LNCaP clone FGC (cell line): Measurements from ENCODE around the gene SWT1.

ENCODE experiments used
- DNase-seq: peaks from one replicate; pipeline ENCODE4 v3.0.0-alpha.2; 2011; ENCODE audit warnings: low read depth
- H3K4me3 ChIP-seq: 2 replicates; pipeline ENCODE4 v1.5.1; 2011; ENCODE audit warnings: mild to moderate bottlenecking, low read depth, low read length, control low read depth
- CTCF ChIP-seq: IDR thresholded peaks from 2 replicates; pipeline ENCODE4 v1.5.1; 2012; ENCODE audit warnings: mild to moderate bottlenecking; ENCODE audit not compliant: control insufficient read depth, insufficient read depth; ENCODE audit errors: extremely low read depth

The SWT1 gene

GRCh38 chr1:185312361-185313138 is 155.6 kb downstream of the SWT1 start:
- no peak for DNase-seq
- TF ChIP-seq CTCF: no peak
- H3K4me3 ChIP-seq: no peak overlapping the region

GRCh38 chr1:185314411-185314810 is 157.4 kb downstream of the SWT1 start:
- no peak for DNase-seq
- no peak for TF ChIP-seq CTCF
- no peak overlapping the region for H3K4me3 ChIP-seq

- peak overlapping the region; percentile 89 for H3K4me3 ChIP-seq
- TF ChIP-seq CTCF: no peak
- DNase-seq: peak; percentile 18
These were observed 158.6 kb downstream of the SWT1 start for GRCh38 chr1:185315445-185316071.

GRCh38 chr1:185316163-185317033 is 159.4 kb downstream of the SWT1 start:
- TF ChIP-seq CTCF: no peak

GRCh38 chr1:185317034-185317885 is 160.3 kb downstream of the SWT1 start, which contains the start of gene IVNS1ABP:
TSS of gene IVNS1ABP (minus strand) at chr1:185317243. CDS start at chr1:185309493, 7,750 bp downstream.
- peak within 1 kb of the TSS; percentile 89 for H3K4me3 ChIP-seq
- TF ChIP-seq CTCF: peak; percentile 40
- peak; percentile 71 for DNase-seq

More at GRCh38 chr1:185316163-185317033, 159.4 kb downstream of the SWT1 start:
- H3K4me3 ChIP-seq: peak overlapping the region; percentile 89
- peak; percentile 26 for DNase-seq

- peak overlapping the region; percentile 89 for H3K4me3 ChIP-seq
- TF ChIP-seq CTCF: no peak
- DNase-seq: no peak
These were observed 160.9 kb downstream of the SWT1 start for GRCh38 chr1:185317886-185318310.
